Renal cortical epithelial cell (primary cell): ENCODE data around the gene LRBA. TPM values are rescaled to one million over a fixed set of nuclear protein-coding genes. Genes with fewer than 3 reads are reported as not detected.
"Not testable (repeated sequence)": the region's sequence is repeated elsewhere in the genome, so short reads cannot be mapped to it uniquely, and the experiment has no call there.

Source experiments
- DNase-seq: peaks from one replicate; pipeline ENCODE4 v3.0.0-alpha.2; 2011; ENCODE audit warnings: low read depth
- total RNA-seq: library from RNA; depleted of rRNA; stranded (reverse); fragments of >200 nt; gene quantifications from 2 replicates; pipeline ENCODE4 v1.2.3, GENCODE V29; 2014

LRBA gene
- total RNA-seq, 1 donor from 2014 or later, result 119 TPM

DNA sequence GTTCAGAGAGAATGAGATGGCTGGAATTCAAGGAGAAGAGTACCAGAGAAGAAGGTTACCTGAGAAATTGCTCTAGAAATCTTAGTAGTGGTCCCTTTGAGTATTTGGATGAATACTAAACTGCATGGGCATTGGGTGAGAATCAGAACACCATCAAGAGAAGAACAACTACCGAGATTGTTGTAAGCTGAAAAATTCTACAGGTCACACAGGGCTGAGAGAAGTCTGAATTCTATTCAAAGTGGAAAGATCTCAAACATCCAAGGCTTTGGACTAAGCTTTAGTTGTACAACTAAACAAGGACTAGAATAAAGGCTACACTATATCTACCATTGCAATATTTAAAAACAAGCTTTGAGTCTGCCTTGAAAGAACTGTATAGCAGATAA is 40.8 kb downstream of the LRBA start:
- DNase-seq, result no peak

DNA sequence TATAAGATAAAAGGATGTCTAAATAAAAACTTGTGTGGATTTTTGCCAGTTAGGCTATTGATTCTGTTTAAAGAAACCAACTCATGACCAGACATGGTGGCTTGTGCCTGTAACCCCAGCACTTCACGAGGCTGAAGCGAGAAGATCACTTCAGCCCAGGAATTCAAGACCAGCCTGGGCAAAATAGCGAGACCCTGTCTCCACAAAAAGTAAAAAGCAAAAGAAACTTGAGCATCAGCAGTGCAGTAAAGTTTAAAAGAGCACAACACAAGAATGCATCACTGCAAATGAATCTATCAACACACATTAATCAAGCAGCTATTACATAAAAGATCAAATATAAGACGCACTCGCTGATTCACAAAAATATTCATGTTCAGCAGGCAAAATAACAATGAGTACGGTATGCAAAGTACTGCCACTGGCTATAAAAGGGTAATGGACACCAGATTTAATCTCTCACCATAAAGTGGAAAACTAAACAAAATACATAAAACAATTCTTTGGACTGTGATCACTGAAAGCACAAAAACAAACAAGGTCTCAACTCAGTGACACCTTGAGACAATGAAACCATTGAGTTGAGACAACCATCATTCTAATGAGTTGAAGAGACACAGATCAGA is 41.3 kb downstream of the LRBA start:
- peak; percentile 22 for DNase-seq

DNA sequence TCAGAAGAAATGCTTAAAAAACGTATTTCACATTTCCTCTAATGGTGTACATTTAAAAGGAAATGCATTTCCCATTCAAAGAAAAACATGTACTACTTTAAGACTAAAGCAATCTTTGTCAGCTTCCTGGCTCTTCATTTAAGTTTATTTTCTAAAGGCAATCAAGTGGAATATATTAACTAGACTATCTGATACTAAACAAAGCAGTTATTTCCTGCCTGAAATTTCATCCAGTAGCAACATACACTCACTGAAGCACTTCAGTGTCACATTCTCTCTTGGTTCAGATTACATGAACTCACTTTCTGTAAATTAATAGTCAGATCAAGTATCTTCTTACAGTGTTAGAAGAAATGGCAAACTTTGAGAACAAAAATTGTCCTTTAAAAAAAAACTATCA is 42.5 kb downstream of the LRBA start:
- DNase-seq, result peak; percentile 59

DNA sequence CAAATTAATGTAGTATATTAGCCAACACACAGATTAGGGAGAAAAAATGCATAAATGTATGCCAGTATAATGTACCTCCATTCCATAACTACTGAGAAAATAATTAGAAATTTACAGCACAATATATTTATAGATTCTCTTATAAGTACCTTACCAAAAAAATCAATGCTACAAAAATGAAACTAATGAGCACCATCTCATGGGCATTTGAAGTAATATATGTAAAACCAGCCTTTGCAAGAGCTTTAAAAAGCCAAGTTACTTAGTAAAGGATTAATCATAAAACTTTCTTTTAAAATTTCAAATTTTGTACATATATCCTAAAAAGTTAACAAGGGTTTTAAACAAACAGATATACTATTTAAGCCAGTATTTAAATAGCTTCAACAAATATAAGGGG is 43.2 kb downstream of the LRBA start:
- DNase-seq, result no peak

DNA sequence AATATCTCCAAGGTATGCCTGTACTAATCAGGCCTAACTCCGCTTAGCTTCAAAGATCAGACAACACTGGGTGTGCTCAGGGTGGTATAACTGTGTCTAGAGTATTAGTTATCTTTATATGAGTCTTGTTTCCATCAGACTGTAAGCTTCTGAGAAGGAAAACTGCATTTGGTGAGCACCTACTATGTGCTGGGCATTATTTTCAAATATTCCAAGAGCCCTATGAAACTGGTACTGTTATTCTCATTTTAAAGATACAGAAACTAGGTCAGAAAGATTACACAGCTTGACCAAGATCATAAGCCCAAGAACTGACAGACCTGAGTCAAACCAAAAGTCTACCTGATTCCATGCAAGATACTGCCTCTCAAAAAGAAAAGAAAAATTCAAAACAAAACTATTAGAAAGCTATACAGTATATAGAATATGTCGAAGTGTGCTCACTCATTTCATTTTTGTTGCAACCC is 44.4 kb downstream of the LRBA start:
- no peak for DNase-seq

DNA sequence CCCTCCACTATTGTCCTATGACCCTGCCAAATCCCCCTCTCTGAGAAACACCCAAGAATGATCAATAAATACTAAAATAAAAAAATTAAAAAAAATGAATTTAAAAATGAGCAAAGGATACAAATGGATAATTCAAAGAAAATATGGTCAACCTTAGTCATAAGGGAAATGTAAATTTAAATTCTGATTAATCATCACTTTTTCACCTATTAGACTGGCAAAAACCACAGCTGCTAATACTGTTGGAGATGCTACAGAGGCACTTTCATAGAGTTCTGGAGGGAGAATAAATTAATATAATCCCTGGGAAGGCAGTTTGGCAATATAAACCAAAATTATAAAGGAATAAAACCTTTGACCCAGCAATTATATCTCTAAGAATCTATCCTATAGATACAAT is 50.3 kb downstream of the LRBA start:
- no peak for DNase-seq

DNA sequence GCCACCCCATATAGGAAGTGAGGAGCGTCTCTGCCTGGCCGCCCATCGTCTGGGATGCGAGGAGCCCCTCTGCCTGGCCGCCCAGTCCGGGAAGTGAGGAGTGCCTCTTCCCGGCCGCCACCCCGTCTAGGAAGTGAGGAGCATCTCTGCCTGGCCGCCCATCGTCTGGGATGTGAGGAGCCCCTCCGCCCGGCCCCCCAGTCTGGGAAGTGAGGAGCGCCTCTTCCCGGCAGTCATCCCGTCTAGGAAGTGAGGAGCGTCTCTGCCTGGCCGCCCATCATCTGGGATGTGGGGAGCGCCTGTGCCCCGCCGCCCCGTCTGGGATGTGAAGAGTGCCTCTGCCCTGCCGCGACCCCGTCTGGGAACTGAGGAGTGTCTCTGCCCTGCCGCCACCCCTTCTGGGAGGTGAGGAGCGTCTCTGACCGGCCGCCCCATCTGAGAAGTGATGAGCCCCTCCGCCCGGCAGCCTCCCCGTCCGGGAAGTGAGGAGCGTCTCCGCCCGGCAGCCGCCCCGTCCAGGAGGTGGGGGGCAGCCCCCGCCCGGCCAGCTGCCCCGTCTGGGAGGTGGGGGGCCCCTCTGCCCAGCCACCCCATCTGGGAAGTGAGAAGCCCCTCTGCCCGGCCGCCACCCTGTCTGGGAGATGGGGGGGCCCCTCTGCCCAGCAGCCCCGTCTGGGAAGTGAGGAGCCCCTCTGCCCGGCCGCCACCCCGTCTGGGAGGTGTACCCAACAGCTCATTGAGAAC is 51.3 kb downstream of the LRBA start:
- DNase-seq, result not testable (repeated sequence)

DNA sequence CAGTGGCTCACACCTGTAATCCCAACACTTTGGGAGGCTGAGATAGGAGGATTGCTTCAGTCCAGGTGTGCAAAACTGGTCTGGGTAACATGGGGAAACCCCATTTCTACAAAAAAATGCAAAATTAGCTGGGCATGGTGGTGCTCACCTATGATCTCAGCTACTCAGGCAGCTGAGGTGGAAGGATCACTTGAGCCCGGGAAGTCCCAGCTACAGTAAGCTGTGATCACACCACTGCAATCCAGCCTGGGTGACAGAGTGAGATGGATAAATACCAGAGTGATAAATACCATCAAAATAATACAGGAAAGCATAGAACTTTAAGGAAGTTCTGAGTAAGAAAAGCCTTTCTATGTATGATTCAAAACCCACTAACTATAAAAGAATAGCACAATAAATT is 52.8 kb downstream of the LRBA start:
- peak; percentile 45 for DNase-seq

DNA sequence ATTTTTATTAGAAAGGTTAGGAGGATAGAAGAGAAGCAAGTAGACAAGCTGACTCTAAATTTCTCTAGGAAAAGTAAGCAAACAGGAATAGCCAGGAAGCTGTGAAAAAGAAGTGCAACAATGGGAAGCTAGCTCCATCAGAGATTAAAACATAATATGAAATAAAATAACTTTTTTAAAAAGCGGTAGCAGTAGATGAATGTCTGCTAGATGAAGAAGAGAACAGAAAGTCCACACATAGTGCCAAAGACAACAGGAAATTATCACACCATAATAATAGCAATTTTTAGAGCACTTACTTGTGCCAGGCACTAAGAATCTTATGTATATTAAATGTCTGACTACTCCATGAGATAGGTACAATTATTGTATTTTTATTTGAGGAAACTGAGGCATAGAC is 53.5 kb downstream of the LRBA start:
- no peak for DNase-seq

DNA sequence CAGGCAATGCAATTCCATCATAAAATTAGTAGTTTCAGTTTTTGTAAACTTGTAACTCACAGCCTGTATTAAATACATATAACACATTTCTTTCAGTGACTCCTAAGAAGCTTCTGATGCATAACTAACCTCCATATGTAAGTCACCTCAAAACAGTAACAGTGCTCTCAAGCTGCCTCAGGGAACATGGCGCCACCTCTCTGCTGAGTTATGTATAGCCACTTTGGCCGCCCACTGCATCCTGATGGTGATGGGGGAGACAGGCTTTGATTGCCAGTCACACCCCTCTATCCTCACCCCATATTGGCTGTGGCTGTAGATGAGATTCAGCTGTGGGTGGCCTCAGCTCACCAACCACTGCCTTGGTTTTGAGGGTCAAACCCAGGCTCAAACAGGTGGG is 54.3 kb downstream of the LRBA start:
- DNase-seq, result peak; percentile 25

DNA sequence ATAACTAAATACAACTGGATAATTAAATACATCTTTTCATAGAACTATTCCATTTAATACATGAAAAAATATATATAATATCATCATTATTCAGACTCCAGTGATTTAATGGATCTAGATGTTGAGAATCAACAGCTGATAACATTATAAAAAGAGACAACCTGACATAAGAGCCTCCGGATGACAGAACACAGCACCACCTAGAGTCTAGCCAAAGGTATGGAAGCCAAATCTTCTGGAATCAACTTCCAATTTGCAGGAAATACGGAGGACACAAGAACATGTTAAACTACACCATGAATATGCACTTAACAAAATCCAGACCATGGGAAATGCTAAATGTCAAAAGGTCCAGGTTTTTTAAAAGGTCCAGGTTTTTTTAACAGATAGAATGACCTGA is 55.0 kb downstream of the LRBA start:
- DNase-seq, result peak; percentile 55

DNA sequence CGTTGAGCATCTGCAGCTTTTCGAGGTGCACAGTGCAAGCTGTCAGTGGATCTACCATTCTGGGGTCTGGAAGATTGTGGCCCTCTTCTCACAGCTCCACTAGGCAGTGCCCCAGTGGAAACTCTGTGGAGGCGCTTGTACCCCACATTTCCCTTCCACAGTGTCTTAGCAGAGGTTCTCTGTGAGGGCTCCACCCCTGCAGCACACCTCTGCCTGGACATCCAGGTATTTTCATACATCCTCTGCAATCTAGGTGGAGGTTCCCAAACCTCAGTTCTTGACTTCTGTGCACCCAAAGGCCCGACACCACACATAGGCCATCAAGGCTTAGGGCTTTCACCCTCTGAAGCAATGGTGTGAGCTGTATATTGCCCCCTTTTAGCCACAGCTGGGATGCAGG is 57.1 kb downstream of the LRBA start:
- DNase-seq, result not testable (repeated sequence)

DNA sequence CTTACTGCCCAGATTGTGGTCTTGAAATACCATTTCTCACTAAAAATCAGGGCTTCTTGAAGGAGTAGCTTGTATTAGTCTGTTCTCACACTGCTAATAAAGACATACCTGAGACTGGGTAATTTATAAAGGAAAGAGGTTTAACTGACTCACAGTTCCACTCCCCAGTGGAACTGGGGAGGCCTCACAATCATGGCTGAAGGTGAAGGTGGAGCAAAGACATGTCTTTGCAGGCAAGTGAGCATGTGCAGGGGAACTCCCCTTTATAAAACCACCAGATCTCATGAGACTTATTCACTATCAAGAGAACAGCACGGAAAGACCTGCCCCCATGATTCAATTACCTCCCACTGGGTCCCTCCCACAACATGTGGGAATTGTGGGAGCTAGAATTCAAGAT is 58.0 kb downstream of the LRBA start:
- not testable (repeated sequence) for DNase-seq

DNA sequence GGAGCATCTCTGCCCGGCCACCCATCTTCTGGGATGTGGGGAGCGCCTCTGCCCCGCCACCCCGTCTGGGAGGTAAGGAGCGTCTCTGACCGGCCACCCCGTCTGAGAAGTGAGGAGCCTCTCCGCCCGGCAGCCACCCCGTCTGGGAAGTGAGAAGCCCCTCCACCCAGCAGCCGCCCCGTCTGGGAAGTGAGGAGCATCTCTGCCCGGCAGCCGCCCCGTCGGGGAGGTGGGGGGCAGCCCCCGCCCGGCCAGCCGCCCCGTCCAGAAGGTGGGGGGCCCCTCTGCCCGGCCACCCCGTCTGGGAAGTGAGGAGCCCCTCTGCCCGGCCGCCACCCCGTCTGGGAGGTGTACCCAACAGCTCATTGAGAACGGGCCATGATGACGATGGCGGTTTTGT is 61.2 kb downstream of the LRBA start:
- not testable (repeated sequence) for DNase-seq

DNA sequence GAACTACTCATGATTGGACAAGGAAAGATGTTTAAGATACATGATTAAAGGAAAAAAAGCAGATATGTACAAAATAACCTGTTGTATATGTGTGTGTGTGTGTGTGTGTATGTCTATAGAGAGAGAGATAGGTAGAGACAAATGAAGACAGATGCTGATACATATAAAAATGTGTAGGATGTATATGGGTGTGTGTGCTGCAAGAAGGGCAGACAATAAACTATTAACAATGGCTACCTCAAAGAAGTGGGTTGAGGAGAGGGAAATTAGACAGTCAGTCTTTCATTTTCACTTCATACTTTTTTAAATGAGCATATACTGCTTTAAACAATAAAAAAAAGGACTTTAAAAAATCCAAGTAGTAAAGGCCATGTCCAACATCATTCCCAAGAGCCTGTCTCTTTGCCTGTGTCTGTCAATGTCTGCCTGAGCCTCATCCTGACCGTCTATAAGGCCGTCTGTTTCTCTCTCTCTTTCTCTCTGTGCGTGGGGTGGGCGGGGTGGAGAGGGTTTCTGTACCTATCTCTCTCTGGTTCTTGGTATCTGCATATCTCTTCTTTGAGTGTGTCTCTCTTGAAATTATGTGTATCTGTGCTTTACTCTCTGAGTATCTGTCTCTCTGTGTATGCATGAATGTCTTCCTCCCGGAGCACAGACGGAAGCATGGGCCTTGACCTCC is 62.8 kb downstream of the LRBA start:
- no peak for DNase-seq

DNA sequence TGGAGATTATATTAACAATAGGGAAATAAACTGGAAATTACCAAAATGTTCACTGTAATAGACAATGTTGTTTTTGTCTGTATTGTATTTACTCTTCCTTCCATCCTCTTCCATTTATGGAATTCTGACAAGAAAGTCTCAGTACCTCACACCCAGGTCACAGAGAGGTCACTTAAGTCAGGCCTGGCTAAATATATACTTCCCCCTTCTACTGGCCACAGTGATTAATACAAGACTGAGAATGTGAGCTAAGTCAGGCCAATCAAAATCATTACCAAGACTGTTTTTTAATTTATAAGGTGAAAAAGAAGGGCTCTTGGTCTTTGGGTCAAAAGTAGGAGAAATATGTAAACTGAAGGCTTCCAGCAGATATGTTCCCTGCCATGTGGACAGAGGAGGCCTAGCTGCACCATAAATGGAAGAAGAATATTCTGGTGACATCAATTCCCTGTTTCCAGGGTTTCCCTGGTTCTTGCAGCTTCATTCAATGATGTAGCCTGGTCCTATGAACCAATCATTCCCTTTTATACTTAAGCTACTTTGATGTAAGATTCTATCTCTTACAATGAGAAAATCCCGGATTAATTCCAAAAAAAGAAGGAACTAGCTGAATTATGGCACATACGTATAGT is 64.3 kb downstream of the LRBA start:
- peak; percentile 53 for DNase-seq

DNA sequence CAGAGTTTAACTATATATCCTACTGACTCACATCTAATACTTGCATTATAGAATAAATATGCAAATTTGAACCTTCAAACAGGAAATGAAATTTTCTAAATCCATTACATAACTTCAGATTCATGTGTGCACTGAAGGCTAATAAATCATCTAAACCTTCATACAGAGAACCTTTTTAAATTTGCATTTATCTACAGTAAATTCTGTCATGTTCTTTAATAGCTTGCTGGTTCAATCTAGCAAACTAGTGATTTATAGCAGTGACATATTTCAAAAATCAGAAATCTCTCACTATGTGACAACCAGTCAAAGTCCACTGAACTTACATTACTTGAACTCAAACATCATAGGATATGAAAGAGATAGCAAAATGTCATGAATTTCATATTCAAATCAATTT is 65.1 kb downstream of the LRBA start:
- DNase-seq, result no peak

DNA sequence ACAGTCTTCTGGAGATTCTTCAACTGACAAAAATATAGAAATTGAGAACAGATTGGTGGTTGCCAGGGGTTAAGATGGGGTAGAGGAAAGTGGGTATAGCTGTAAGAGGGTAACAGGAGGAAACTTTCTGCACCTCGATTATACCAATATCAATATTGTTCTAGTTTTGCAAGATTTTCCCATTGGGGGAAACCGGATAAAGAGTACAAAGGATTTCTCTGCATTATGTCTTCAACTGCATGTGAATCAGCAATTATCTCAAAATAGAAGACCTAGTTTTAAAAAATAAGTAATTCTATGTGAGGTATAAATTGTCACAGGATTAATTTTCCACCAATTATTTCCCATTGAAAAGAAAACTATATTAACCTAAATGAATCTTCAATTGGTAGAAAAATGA is 65.7 kb downstream of the LRBA start:
- no peak for DNase-seq

DNA sequence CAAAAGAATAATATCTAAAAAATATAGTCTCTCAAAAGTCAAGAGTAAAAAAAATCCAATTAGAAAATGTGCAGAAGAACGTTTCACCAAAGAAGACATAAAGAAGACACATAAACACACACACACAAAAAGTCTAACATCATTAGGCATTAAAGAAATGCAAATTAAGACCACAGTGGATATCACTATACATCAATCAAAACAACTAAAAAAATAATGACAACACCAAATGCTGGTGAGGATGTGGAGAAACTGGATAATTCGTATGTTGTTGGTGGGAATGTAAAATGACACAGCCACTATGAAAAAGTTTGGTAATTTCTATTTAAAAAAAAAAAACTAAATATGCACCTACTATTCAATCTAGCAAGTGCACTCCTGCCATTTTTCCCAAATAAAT is 66.4 kb downstream of the LRBA start:
- no peak for DNase-seq

DNA sequence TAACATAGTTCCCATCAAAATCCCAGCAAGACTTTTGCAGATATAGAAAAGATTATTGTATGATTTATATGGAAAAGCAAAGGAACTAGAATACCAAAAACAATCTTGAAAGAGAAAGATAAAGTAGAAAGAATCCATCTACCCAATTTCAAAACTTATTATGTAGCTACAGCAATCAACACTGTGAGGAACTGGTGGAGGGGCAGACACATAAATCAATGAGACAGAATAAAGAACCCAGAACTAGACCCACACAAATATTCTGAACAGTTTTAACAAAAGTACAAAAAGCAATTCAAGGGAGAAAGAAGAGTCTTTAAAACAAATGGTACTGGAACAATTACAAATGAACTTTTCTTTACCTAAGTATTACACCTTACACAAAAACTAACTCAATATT is 67.0 kb downstream of the LRBA start:
- DNase-seq, result no peak

DNA sequence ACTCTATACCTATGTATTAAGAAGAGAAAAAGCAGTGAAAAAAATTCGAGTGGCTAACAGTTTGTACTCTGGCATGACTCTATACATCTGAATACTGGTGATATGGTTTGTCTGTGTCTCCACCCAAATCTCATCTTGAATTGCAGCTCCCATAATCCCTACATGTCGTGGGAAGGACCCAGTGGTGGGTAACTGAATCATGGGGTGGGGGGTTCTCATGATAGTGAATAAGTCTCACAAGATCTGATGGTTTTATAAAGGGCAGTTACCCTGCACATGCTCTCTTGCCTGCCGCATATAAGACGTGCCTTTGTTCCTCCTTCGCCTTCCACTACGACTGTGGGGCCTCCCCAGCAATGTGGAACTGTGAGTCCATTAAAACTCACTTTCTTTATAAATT is 70.4 kb downstream of the LRBA start:
- DNase-seq, result no peak

DNA sequence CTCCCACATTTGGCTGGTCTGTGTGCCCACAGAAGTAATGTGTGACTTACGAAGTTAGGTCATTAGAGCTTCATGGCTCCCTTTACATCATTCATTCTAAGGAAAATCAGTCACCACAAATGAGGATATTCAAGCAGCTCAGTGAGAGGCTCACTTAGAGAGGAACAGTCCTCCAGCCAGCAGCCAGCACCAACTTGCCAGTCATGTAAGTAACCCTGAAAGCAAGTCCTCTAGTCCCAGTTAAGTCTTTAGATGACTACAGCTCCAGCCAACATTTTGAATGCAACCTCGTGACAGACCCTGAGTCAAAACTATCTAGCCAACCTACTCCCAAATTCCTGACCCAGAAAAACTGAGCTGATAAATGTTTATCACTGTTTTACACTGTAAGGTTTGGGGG is 71.3 kb downstream of the LRBA start:
- DNase-seq, result peak; percentile 8

DNA sequence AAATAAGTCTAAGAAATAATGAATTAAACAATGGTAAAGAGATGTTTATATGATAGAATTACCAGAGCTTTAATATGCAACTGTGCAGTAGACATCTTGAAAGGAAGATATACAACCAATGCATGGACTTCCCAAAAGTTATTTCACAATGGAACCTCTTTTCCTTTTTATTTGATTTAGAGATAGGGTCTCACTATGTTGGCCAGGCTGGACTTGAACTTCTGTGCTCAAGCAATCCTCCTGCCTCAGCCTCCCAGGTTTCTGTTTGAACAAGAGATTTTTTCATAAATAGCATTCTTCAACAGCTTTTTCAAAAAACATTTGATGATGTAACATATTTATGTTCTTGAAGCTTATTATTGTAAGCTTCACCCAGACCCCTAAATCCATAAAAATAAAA is 72.0 kb downstream of the LRBA start:
- no peak for DNase-seq
